C4-2B (cell line): ENCODE results near the gene ZNF224.

Source experiments
- ZFX ChIP-seq: fragments of 450-650 bp; IDR thresholded peaks from 2 replicates; pipeline ENCODE4 v1.6.1; 2017
- TF ChIP-seq, protein P1 (sequence below): fragments of 450-650 bp; conservative IDR thresholded peaks from 2 replicates; pipeline ENCODE4 v1.5.1; 2017; ENCODE audit warnings: mild to moderate bottlenecking

DNA sequence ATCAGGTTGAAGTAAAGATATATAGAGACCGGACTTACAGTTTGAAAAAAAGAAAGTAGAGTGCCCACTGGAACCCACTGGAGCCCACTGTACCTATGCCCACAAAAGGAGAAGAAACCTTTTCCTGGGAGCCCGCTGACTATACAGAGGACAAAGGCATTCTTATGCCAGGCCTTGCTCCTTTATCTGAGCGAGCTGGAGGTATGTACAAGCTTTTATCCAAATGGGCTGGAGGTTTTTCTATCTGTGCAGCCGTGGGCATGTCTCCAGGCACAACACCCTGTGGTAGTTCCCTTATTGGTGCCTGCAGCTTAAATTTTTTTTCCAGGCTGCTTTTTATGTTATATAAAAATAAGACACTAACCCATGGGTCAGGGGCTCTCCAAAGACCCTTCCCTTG is 55.6 kb downstream of the ZNF224 start:
- TF ChIP-seq, protein P1, sequence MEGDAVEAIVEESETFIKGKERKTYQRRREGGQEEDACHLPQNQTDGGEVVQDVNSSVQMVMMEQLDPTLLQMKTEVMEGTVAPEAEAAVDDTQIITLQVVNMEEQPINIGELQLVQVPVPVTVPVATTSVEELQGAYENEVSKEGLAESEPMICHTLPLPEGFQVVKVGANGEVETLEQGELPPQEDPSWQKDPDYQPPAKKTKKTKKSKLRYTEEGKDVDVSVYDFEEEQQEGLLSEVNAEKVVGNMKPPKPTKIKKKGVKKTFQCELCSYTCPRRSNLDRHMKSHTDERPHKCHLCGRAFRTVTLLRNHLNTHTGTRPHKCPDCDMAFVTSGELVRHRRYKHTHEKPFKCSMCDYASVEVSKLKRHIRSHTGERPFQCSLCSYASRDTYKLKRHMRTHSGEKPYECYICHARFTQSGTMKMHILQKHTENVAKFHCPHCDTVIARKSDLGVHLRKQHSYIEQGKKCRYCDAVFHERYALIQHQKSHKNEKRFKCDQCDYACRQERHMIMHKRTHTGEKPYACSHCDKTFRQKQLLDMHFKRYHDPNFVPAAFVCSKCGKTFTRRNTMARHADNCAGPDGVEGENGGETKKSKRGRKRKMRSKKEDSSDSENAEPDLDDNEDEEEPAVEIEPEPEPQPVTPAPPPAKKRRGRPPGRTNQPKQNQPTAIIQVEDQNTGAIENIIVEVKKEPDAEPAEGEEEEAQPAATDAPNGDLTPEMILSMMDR = no peak
- no peak for TF ChIP-seq ZFX
